GM18517 (cell line): Measurements from ENCODE around the gene BLVRB.
"Not testable (repeated sequence)": the region's sequence is repeated elsewhere in the genome, so short reads cannot be mapped to it uniquely, and the experiment has no call there.

ENCODE experiments used
- ATAC-seq: cut with Tn5 transposase; IDR thresholded peaks from one replicate; pipeline ENCODE4 v1.9.1; 2021; ENCODE audit warnings: mild to moderate bottlenecking, moderate library complexity; ENCODE audit not compliant: unreplicated experiment

BLVRB gene

DNA sequence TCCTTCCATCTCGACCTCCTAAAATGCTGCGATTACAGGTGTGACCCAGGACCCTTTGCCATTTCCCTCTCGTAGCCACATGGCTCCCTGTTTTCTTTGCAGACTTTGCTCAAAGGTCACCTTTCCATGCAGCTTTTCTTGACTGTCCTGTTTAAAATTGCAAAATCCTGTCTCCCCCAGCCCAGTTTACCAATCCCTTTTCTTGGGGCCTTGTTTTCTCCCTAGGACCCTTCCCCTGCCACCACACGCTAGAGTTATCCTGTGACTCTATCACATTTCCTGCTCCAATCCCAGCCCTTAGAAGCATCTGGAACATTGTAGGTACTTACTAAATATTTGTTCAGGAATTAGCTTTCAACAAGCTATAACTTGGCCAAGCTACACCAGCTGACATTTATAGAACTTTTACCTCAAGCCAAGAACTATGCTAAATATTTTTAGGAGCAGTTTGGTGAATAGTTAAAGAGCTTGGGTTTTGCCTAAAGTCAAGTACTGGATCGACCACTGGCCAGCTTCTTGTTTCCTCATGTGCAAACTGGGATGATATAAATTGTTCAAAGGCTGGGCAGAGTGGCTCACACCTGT, 12.3 kb downstream of the BLVRB start:
- no peak for ATAC-seq

DNA sequence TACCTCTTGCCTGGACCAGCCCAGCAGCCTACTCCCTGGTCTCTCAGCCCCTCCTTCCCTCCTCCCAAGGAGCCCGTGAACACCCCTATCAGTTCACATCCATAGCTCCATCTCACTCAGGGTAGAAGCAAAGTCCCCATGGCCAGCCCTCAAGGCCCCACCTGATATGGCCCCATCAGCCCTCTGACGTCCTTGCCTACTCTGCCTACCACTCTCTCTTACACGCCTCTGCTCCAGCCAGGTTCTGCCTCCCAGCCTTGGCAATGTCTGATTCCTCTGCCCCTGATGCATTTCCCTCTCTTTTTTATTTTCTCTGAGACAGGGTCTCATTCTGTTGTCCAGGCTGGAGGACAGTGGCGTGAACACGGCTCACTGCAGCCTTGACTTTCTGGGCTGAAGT, 13.5 kb downstream of the BLVRB start:
- ATAC-seq: no peak

DNA sequence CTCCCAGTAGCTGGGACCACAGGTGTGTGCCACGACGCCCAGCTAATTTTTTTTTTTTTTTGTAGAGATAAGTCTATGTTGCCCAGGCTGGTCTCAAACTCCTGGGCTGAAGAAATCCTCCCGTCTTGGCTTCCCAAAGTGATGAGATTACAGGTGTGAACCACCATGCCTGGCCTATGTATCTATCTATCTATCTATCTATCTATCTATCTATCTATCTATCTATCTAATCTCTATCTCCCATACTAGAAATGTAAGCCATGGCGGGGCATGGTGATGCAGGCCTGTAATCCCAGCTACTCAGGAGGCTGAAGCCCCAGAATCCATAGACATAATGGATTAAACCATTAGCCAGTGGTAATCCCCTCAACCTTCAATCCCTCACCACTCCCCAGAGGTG, 14.9 kb downstream of the BLVRB start:
- ATAC-seq: no peak

DNA sequence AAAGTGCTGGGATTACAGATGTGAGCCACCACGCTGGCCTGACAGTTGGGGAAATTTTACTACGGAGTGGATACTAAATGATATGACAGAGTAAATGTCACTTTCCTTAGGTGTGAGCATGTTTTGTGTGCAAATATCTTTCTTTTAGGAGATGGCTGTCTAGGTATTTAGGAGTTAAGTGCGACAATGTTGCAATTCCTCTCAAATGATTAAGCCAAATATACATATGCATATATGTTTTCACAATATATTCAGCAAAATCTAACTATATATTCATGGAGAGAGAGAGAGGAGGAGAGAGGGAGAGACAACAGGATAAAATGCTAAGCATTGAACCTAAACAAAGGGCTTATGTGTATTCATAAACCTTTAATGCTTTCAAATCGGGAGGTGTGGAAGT, 16.0 kb downstream of the BLVRB start:
- no peak for ATAC-seq

GRCh38 chr19:40446263-40446784, 19.2 kb downstream of the BLVRB start:
- ATAC-seq: no peak

DNA sequence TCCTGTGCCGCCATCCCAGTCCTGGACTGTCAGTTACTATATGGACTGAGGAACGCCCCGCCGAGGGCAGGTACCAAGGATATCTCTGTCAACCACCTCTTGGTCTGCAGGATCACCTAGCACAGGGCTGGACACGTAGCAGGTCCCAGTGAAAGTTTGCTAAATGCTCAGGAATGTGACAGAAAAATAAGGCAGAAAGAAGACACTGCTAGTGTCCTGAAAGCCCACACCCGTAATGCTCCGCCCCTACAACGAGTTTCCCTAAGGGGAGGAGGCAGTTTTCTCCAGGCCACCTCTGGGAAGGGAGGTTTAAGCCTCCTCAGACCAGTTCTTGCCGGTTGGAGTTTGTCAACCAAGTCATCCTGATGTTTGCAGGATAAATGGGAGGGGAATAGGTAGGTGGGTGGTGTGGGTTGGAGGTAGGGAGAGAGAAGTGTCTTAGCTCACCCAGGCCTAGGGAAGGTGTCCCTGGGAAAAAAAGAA, 19.7 kb downstream of the BLVRB start:
- no peak for ATAC-seq

- ATAC-seq: no peak
Observed at GRCh38 chr19:40444825-40445312, 20.7 kb downstream of the BLVRB start.

- ATAC-seq: peak; percentile 62
Observed at GRCh38 chr19:40444000-40444824, 21.3 kb downstream of the BLVRB start, which contains the start of gene SERTAD3. SERTAD3 (minus strand) TSS chr19:40444335; CDS start chr19:40442080, 2,255 bp downstream.

DNA sequence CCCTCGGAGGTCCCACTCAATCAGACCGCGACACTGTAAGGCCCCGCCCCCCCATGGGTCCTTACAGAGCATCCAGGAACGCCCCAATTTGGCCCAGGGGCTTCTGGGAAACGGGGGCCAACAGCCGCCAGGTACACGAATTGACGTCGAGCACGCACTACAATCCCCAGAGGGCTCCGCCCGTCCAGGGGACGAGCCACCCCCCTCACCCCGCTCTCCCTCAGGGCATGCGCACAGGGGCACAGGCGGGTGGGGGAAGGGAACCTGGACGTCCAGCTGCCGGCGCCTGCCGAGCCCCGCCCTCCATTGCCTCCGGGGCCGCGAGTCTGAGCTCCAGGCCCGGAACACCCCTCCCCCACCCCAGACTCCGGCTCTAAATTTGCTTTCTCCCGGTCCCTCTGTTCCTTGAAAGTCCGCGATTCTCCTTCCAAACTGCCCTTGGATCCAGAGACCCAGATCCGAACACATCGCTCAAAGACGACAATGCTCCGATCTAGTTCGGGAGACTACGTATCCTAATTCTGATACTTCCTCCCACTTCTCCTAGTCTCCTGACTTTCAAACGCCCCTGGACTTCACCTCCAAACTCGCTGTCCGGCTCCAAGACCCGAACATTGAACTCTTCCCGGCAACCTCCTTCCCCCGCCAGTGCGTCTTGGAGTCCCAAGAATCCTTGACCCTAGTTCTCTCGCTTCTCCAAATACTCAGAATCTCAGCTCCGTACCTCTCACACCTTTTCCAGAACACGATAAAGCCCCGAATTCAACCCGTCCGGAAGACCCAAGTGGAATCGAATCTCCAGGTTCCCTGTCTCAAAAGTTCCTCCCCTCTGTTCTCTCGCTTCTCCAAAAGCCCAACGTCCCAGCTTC, 22.2 kb downstream of the BLVRB start:
- peak; percentile 68 for ATAC-seq

DNA sequence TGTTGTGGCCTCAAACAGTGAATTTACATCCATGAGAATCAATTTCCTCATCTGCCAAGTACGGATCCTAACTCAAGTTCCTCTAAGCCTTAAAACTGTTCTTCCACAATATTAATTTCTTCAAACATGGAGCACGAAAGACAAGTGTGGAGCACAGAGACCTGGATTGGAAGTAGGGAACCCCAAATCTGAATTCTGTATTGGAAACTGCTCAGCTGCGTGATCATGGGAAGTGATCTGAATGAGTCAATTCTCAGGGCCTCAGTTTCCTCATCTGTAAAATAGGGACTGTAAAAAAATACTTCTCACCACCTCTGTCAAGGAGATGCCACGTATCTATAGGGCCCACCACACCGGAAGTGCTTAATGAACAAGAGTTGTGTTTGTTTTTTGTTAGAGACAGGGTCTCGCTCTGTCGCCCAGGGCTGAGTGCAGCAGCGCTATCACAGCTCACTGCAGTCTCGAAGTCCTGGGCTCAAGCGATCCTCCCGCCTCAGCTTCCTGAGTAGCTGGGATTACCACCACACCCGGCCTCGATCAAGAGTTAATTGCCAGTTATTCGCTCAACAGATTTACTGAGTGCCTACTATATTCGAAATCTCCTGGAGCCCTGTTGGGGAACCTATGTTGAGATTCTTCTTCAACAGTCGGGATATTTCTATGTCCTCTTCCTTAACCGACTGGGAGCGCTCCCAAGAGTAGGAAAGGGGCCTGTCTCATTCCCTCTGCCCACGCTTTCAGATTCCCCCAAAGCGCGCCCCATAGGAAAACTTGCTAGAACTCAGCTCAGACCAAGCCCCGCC, 23.0 kb downstream of the BLVRB start:
- ATAC-seq: no peak

- no peak for ATAC-seq
Observed at GRCh38 chr19:40441719-40442253, 23.8 kb downstream of the BLVRB start.

DNA sequence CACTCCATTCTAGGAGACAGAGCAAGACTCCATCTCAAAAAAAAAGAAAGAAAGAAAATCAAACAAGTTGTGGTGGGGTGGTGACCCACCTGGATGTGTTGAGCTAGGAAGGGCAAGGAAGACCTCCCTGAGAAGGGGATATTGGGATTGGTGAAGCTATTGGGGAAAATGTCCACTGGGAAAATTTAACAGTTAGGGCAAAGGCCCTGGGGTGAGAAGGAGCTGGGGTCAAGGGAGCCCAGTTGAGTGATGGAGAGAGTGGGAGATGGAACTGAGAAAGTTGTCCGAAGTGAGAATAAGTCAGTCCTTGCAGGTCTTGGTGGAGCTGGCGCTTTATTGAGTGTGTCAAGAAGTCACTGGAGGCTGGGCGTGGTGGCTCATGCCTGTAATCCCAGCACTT, 27.3 kb downstream of the BLVRB start:
- no peak for ATAC-seq

GRCh38 chr19:40433391-40434216, 31.9 kb downstream of the BLVRB start:
- no peak for ATAC-seq

DNA sequence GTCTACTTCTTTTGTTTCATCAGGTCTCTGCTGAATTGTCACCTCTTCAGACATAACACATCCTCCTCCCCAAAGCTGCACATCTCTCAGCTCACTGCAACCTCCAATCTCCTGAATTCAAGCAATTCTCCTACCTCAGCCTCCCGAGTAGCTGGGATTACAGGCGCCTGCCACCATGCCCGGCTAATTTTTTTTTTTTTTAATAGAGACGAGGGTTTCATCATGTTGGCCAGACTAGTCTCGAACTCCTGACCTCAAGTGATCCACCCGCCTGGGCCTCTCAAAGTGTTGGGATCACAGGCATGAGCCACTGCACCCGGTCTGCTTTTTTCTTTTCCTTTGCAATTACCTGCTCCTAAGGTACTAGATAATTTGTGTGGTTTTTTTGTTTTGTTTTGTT, 32.8 kb downstream of the BLVRB start:
- ATAC-seq: not testable (repeated sequence)

- no peak for ATAC-seq
Observed at GRCh38 chr19:40431698-40432097, 33.8 kb downstream of the BLVRB start.

DNA sequence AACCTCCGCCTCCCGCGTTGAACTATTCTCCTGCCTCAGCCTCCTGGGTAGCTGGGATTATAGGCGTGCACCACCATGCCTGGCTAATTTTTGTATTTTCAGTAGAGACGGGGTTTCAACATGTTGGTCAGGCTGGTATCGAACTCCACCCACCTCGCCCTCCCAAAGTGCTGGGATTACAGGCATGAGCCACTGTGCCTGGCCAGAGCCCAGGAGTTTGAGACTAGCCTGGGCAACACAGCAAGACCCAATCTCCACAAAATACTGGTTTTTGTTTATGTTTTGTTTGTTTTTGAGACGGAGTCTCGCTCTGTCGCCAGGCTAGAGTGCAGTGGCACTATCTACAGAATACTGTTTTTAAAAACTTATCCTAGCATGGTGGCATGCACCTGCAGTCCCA, 35.3 kb downstream of the BLVRB start:
- ATAC-seq: not testable (repeated sequence)

DNA sequence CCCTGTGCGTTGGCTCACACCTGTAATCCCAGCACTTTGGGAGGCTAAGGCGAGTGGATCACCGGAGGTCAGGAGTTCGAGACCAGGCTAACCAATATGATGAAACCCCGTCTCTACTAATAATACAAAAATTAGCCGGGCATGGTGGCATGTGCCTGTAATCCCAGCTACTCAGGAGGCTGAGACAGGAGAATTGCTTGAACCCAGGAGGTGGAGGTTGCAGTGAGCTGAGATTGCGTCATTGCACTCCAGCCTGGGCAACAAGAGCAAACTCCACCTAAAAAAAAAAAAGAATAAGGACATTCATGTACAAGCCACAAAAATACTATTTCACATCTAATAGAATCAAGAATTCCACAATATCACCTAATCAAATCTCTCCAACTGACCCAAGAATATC, 37.3 kb downstream of the BLVRB start:
- not testable (repeated sequence) for ATAC-seq

DNA sequence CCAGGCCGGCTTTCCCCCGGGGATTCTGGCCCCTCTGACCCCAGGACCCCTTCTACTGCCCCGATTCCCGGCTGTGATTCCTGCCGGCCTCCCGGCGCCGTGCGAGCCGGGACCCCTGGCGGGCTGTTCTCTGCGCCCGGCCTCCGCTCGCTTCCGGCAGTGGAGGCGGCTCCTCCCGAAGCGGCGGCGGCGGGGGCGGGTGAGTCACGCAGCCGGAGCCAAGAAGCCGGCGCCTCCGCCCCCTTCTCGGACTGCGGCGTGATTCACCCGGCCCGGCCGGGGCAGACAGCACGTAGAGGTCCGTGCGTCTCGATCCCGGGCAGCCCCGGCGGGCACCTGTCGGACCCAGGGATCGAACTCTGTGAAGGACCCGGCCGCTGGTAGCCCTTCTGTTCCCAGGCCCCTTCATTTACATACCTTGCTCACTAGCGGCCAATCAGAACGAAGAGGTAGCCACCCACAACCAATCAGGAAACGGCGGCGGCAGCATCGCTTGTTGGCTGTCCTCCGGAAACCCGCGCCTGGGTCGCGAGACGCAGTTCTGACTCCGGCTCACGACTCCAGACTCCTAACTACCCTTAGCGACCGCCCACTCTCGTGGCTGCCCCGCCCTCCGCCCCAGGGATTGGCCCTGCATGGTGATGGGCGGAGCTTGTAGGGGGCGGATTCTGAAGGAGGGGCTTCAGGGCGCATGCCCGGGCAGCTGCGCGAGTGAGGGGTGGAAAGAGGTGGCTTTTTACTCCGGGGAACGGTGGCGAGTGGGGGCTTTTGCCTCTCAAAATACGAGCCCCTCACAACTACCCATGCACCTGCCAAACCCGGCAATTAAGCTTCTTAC, 39.9 kb downstream of the BLVRB start, which contains the start of gene SERTAD1:
TSS of gene SERTAD1 (minus strand) at position 543 of the 838 bp plus-strand sequence. CDS start 2,446 bp downstream, outside the sequence.
- ATAC-seq: peak; percentile 77
